GM19395 (cell line): ENCODE measurements around the gene IGFN1.
"Not testable (repeated sequence)": the region's sequence is repeated elsewhere in the genome, so short reads cannot be mapped to it uniquely, and the experiment has no call there.

ENCODE experiments used
- ATAC-seq: cut with Tn5 transposase; IDR thresholded peaks from one replicate; pipeline ENCODE4 v1.9.1; 2021; ENCODE audit warnings: mild to moderate bottlenecking, moderate library complexity; ENCODE audit not compliant: unreplicated experiment

IGFN1 gene

DNA sequence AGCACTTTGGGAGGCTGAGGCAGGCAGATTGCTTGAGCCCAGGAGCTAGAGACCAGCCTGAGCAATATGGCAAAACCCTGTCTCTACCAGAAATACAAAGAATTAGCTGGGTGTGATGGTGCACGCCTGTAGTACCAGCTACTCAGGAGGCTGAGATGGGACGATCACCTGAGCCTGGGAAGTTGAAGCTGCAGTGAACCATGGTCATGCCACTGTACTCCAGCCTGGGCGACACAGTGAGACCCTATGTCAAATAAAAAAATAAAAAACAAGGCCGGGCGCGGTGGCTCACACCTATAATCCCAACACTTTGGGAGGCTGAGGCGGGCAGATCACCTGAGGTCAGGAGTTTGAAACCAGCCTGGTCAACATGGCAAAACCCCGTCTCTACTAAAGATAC, 27.6 kb upstream of the IGFN1 start:
- not testable (repeated sequence) for ATAC-seq

GRCh38 chr1:201163707-201164106, 26.9 kb upstream of the IGFN1 start:
- ATAC-seq, result no peak

GRCh38 chr1:201164645-201165044, 26.0 kb upstream of the IGFN1 start:
- ATAC-seq, result no peak

GRCh38 chr1:201167041-201167991, 23.3 kb upstream of the IGFN1 start:
- no peak for ATAC-seq

DNA sequence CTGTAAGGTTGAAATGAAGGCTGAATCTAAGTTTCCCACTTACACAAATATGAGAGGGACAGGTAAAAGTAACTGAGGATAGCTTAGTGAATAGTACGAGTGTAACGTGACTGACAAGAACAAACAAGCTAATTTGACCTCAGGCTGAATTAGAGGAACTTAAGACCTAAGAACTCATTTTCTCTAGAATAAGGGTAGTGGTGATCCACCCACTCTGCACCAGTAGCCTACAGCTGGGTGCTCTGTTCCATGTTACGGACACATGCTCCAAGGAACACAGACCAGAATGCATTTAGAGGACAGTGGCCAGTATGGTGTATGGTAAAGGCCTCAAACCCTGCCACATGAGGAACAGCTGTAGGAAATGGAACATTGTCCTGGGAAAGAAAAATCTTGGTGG, 21.4 kb upstream of the IGFN1 start:
- ATAC-seq, result no peak

- no peak for ATAC-seq
Observed at GRCh38 chr1:201169971-201170532, 20.6 kb upstream of the IGFN1 start.

GRCh38 chr1:201170533-201171062, 20.0 kb upstream of the IGFN1 start:
- peak; percentile 96 for ATAC-seq

- ATAC-seq, result peak; percentile 45
Observed at GRCh38 chr1:201171063-201172036, 19.3 kb upstream of the IGFN1 start.

DNA sequence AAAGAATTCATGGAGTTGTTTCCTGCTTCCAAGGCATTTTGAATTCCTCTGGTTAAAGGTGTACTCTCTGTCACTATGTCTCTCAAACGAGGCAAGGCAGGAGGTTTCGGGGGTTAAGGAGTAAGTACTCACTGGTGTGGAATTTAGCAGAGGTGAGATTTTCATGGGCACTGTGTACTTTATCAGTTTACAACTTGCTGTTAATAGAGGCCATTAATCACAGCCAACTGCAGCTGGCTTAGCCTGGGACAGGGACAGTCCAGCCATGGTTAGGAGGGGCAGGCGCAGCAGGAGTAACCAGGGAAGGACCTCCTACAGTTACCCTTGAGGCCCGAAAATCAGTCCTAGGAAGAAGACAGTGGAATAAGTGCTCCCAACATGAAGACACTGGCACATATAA, 18.3 kb upstream of the IGFN1 start:
- ATAC-seq, result no peak

- no peak for ATAC-seq
Observed at GRCh38 chr1:201172999-201173610, 17.5 kb upstream of the IGFN1 start.

DNA sequence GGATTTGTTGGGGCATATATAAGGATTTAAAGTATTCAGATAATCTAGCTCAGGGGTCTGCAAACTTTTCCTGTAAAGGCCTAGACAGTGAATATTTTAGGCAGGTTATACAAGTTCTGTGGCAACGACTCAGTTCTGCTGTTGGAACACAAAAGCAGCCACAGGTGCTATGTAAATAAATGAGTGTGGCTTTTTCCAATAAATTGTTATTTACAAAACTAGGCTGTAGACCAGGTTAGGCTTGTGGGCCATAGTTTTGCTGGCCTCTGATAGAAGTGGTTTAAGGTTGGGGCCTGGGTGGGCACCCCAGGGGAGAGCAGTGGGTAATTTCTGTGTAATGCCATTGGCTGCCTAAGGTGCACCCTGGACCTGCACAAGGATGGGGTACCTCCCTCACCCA, 16.9 kb upstream of the IGFN1 start:
- no peak for ATAC-seq

GRCh38 chr1:201175820-201176500, 14.7 kb upstream of the IGFN1 start:
- ATAC-seq, result no peak

- no peak for ATAC-seq
Observed at GRCh38 chr1:201176940-201177339, 13.7 kb upstream of the IGFN1 start.

- ATAC-seq, result no peak
Observed at GRCh38 chr1:201178718-201179117, 11.9 kb upstream of the IGFN1 start.

- no peak for ATAC-seq
Observed at GRCh38 chr1:201180141-201180540, 10.5 kb upstream of the IGFN1 start.

DNA sequence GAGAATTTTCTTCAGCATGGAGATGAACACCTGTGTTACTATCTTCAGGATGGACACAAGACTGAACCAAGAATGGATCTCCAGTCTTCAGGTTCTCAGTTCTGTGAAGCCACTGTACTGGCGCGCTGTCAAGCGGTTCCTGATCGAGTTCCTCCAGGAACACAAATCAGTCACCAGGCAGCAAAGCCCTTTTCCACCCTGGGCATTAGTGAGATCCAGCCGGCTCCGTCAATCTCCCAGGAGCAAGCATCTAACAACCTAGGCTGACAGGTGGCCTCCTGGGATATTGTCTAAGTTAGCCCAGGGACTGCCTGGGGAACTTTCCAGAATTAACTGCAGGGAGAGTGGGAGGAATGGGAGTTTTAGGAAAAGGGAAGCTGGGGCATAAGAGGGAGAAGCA, 9.7 kb upstream of the IGFN1 start:
- no peak for ATAC-seq

DNA sequence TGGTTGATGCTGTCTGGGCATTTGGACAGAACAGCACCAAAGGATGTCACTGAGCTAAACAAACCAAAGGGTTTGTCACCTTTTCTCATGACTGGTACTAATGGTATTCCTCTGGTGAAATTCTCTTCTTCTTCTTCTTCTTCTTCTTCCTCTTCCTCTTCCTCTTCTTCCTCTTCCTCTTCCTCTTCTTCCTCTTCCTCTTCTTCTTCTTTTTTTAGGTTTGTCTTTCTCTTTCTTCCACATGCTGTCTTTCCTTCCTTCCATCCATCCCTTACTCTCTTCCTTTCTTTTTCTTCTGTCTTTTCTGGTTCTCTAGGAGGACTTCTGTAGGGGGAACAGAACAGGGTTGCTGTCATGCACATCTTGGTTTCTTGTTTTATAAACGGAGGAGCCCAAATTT, 9.3 kb upstream of the IGFN1 start:
- ATAC-seq, result no peak

DNA sequence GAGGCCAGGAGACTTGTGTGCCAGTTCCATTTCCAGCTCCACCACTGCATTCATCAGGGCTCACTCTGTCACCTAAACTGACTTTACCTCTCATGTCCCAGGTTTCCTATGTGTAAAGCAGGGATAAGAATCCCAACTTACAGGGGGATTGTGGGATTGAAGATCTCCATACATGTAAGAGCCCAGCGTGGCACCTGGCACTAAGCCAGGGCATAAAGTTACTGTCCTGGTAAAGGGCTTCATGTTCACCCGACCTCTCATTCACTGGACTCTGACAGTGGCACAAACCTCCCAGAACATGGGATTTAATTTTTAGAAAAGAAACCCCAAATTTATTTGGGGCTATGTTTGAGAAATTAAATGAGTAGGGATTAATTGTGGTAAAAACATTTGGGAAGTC, 8.9 kb upstream of the IGFN1 start:
- no peak for ATAC-seq

GRCh38 chr1:201183209-201183608, 7.4 kb upstream of the IGFN1 start:
- ATAC-seq, result no peak

DNA sequence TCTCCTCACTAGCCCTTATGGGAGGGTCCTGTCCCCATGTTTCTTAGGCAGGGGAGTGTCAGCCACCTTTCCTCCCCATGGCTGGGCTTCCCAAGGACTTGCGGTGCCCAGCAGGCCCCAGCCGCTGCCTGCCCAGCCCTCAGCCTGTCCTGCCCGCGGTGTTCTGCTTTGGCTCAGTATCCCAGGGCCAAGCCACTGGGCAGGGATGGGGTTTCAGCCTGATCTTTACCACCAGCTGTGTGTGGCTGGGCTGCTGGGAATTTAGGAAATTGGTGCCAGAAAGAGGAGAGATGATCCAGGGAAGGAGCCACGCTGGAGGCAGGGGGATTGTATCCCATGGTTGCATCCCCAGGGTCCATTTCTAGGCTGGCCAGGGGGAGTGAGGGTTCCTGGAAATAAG, 6.9 kb upstream of the IGFN1 start:
- no peak for ATAC-seq
